Myometrial cell (primary cell): ENCODE data around the gene SYNGAP1. TPM values are rescaled to one million over a fixed set of nuclear protein-coding genes. Genes with fewer than 3 reads are reported as not detected.

Experiments
- total RNA-seq: library from RNA; depleted of rRNA; stranded (reverse); fragments of >200 nt; gene quantifications from 2 replicates; pipeline ENCODE4 v1.2.3, GENCODE V29; 2015

The SYNGAP1 gene
- total RNA-seq, result 4.1 and 4.3 TPM in 2 replicates

GRCh38 chr6:33419580-33420490 lies at the start of gene SYNGAP1:
TSS of gene SYNGAP1 (plus strand) at chr6:33420065. CDS start at chr6:33420265, 200 bp downstream.

DNA sequence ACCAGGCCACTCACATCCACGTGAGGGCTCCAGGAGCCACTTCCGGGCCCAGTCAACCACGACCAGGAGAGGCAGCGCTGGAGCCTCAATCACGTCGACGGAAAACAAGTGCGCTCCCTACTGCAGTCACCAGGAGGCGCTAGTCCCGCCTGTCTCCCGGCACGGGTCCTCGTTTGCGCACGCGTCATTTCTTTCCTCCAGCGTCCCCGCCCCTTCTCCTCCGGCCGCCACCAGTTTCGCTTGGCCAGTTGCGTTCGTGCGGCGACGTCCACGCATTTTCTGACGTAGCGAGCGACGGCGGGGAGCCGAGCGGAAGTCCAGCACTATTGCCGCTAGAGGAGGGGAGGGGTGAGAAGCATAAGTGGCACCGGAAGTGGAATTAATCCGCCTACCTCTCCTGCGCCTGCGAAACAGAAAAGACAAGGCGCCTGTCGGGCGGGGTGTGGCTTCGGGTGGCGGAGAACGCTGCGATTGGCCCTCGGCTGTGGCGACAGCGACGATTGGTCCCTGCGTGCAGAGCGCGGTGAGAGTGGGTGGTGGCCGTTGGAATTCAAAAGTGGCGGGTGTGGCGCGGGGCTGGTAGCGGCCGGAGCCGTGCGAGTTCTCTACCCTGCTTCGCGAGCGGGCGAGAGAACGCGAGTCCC lies 28.5 kb upstream of the SYNGAP1 start, which contains the start of gene KIFC1:
KIFC1 (plus strand) TSS at position 546 of the 644 bp plus-strand sequence. CDS start 163 bp downstream, outside the sequence.

DNA sequence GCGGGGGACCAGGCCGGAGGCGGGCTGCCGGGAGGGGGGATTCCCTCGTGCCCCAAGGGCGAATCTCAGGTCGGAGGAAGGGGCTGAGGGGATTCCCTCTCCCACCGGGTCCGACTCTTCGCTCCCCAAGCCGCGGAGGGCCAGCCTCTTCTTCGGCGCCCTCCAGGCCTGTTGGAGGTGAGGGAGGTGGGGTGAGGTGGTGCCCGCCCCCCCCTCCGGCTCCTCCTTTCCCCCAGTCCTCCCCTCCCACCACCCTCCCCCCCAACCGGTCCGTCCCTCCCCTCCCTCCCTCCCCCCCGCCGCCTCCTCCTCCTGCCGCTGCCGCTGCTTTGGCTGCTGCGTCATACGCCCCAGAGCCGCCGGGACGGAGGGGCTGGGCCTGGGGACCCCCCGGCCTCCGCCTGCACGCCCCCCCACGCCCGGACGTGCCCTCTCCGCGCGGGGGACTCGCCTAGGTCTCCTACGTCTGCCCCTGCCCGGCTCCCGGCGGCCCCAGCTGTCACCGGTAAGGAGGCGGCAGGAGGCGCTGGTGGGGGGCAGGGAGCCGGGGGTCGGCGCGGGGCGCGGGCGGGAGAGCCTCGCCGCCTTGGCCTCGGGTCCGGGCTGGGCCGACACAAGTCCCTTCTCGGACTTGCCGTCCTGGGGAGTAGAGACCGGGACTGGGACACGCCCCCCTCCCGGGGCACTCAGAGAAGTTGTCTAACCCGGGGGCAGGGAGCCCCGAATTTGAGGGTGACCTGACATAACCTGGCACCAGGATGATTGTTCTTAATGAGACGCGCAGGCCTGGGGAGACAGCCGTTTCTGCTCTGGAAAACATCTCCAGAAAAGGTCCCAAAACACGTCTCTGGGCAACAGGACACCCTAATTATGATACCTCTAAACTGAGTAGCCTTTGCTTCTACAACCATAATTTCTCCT lies 8.9 kb upstream of the SYNGAP1 start, which contains the start of gene PHF1:
PHF1 (plus strand) TSS at position 304 of the 921 bp plus-strand sequence. CDS start 1,250 bp downstream, outside the sequence.

DNA sequence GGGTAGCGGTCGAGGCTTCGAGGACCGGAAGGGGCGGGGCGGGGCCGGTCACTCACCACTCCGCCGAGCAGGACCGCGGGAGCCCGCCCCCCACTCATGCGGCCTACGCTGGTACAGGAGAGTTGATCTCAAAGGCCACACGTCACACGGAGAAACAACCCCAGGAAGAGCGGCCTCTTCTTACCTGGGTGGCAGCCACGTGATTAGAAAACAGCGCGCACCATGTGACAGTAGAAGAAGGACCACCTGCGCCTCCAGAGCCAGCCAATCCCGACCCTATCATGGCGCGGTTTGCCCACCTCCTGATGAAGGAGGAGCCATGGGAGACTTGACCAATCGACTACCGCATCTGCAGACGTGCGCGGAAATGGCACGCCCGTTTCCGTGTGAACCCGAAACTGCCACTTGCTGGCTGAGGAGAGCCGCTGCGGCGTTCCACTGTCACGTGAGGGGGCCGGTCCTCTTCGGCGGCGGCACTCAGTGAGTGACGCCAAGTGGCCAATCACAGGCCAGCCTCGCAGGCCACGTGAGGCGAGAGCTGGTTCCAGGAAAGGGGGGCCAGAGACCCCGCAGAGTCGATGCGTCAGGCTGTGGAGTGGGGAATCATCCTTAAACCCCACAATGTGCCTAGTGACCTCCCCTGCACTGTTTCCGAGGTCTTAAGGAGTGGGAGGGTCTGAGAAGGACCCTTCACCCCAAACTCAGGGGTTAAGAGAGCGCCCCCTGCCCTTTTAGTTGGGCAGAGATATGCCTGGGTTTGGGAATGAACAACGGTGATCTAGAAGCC lies 1.8 kb upstream of the SYNGAP1 start, which contains the start of gene CUTA:
CUTA (minus strand) TSS at position 205 of the 787 bp plus-strand sequence; CDS start at position 98, 107 bp downstream.

DNA sequence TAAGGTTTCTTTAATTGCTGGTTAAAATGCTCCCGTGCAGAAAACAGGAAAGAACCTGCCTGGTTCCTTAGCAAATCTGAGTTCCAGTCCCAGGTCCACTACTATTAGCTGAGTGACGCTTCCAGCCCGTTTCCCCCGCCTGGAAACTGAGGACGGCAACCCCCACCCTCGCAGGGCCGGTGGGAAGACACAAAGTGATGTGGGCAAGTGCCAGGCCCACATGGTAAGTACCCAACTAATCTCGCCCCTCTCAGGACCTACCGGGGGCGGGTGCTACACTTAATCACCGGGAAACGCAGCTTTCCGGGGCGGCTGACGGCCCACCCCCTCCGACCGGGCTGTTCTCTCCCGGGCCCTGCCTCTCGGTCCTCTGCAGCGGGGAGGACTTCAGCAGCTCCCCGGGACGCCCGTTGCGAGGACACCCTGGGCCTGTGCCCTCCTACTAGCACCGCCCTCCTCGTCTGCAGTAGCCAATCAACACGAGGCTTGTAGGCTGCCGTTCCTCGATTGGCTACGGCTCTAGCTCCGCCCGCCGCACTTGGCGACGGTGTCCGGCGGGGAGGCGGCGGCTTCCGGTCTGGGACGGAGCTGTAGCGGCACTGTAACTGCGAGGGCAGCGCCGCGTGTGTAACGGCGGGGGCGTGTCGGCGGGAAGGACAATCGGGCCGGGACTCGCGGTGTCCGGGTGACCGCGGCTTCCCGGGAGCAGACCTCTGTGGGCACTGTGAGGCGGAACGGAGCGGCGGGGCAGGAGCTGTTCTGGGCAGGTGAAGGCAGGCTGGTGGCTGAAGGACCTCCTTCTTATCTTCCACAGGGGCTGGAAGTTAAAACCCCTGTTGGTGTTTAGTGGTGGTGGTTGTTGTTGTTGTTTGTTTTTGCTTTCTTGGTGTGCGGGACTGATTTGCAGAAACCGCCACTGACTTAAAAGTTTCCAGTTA lies 34.4 kb downstream of the SYNGAP1 start, which contains the start of gene ZBTB9:
ZBTB9 (plus strand) TSS at position 568 of the 938 bp plus-strand sequence. CDS start 525 bp downstream, outside the sequence.

Other genes starting within 250 kb of the SYNGAP1 start
- under 0.01 TPM in 1 of 2 replicates, not detected in the other for gene COL11A2, start 227.6 kb upstream of the SYNGAP1 start, total RNA-seq
- gene RXRB, start 219.4 kb upstream of the SYNGAP1 start, total RNA-seq, result 16.1 and 21.6 TPM in 2 replicates
- 191 and 219 TPM in 2 replicates for gene SLC39A7, start 219.2 kb upstream of the SYNGAP1 start, total RNA-seq
- gene HSD17B8, start 215.4 kb upstream of the SYNGAP1 start, total RNA-seq, result 1.6 and 4.0 TPM in 2 replicates
- gene RING1, start 211.6 kb upstream of the SYNGAP1 start, total RNA-seq, result 11.5 and 15.6 TPM in 2 replicates
- 36.7 and 45.3 TPM in 2 replicates for gene VPS52, start 148.2 kb upstream of the SYNGAP1 start, total RNA-seq
- 4,481 and 4,999 TPM in 2 replicates for gene RPS18, start 148.0 kb upstream of the SYNGAP1 start, total RNA-seq
- gene B3GALT4, start 142.9 kb upstream of the SYNGAP1 start, total RNA-seq, result 5.7 and 11.0 TPM in 2 replicates
- gene WDR46, start 130.8 kb upstream of the SYNGAP1 start, total RNA-seq, result 84.2 and 89.9 TPM in 2 replicates
- 58.7 and 93.4 TPM in 2 replicates for gene PFDN6, start 130.5 kb upstream of the SYNGAP1 start, total RNA-seq
- 32.6 and 37.4 TPM in 2 replicates for gene RGL2, start 121.1 kb upstream of the SYNGAP1 start, total RNA-seq
- 100 and 104 TPM in 2 replicates for gene TAPBP, start 106.0 kb upstream of the SYNGAP1 start, total RNA-seq
- gene ZBTB22, start 102.3 kb upstream of the SYNGAP1 start, total RNA-seq, result 14.4 and 23.1 TPM in 2 replicates
- 46.3 and 52.8 TPM in 2 replicates for gene DAXX, start 97.1 kb upstream of the SYNGAP1 start, total RNA-seq
- 29.8 and 33.4 TPM in 2 replicates for gene KIFC1, start 28.2 kb upstream of the SYNGAP1 start, total RNA-seq
- gene PHF1, start 9.1 kb upstream of the SYNGAP1 start, total RNA-seq, result 31.7 and 34.0 TPM in 2 replicates
- gene CUTA, start 2.0 kb upstream of the SYNGAP1 start, total RNA-seq, result 249 and 321 TPM in 2 replicates
- gene ZBTB9, start 34.5 kb downstream of the SYNGAP1 start, total RNA-seq, result 4.3 and 8.6 TPM in 2 replicates
- gene BAK1, start 160.2 kb downstream of the SYNGAP1 start, total RNA-seq, result 13.8 and 14.7 TPM in 2 replicates
- gene ITPR3, start 201.3 kb downstream of the SYNGAP1 start, total RNA-seq, result 31.7 and 31.9 TPM in 2 replicates